HG02870 (cell line): Measurements from ENCODE around the gene ETFBKMT.
A peak's percentile ranks its signal among the peaks of the same experiment; 100 is the strongest.
"Not testable (repeated sequence)": the region's sequence is repeated elsewhere in the genome, so short reads cannot be mapped to it uniquely, and the experiment has no call there.

Source experiments
- ATAC-seq: cut with Tn5 transposase; IDR thresholded peaks from one replicate; pipeline ENCODE4 v1.9.1; 2021; ENCODE audit warnings: mild to moderate bottlenecking, moderate library complexity; ENCODE audit not compliant: unreplicated experiment

Gene ETFBKMT

GRCh38 chr12:31655208-31655607, 4.3 kb upstream of the ETFBKMT start:
- no peak for ATAC-seq

GRCh38 chr12:31655792-31656191, 3.7 kb upstream of the ETFBKMT start:
- ATAC-seq = no peak

- ATAC-seq = peak; percentile 7
Observed at GRCh38 chr12:31658471-31659086, 909 bp upstream of the ETFBKMT start.

GRCh38 chr12:31662176-31662849, 2.8 kb downstream of the ETFBKMT start:
- no peak for ATAC-seq

GRCh38 chr12:31663576-31663975, 4.1 kb downstream of the ETFBKMT start:
- ATAC-seq = no peak

GRCh38 chr12:31664038-31664437, 4.5 kb downstream of the ETFBKMT start:
- ATAC-seq = no peak

- no peak for ATAC-seq
Observed at GRCh38 chr12:31669020-31669419, 9.5 kb downstream of the ETFBKMT start.

- ATAC-seq = not testable (repeated sequence)
Observed at GRCh38 chr12:31669582-31669981, 10.1 kb downstream of the ETFBKMT start.

GRCh38 chr12:31672521-31672920, 13.0 kb downstream of the ETFBKMT start:
- no peak for ATAC-seq

GRCh38 chr12:31682136-31682962, 22.9 kb downstream of the ETFBKMT start:
- peak; percentile 76 for ATAC-seq

- ATAC-seq = no peak
Observed at GRCh38 chr12:31685801-31686200, 26.3 kb downstream of the ETFBKMT start.

GRCh38 chr12:31687101-31687527, 27.6 kb downstream of the ETFBKMT start:
- no peak for ATAC-seq

GRCh38 chr12:31689921-31690320, 30.4 kb downstream of the ETFBKMT start:
- ATAC-seq = not testable (repeated sequence)

GRCh38 chr12:31702047-31702446, 42.6 kb downstream of the ETFBKMT start:
- ATAC-seq = no peak

GRCh38 chr12:31705621-31706020, 46.1 kb downstream of the ETFBKMT start:
- no peak for ATAC-seq

GRCh38 chr12:31708118-31708517, 48.6 kb downstream of the ETFBKMT start:
- not testable (repeated sequence) for ATAC-seq

GRCh38 chr12:31710021-31710818, 50.7 kb downstream of the ETFBKMT start:
- no peak for ATAC-seq

GRCh38 chr12:31712877-31713276, 53.4 kb downstream of the ETFBKMT start:
- no peak for ATAC-seq

- peak; percentile 21 for ATAC-seq
Observed at GRCh38 chr12:31714406-31715271, 55.2 kb downstream of the ETFBKMT start.

GRCh38 chr12:31715283-31715825, 55.9 kb downstream of the ETFBKMT start:
- ATAC-seq = peak; percentile 81
